ENCODE measurements around the gene FAXC.

FAXC gene

DNA sequence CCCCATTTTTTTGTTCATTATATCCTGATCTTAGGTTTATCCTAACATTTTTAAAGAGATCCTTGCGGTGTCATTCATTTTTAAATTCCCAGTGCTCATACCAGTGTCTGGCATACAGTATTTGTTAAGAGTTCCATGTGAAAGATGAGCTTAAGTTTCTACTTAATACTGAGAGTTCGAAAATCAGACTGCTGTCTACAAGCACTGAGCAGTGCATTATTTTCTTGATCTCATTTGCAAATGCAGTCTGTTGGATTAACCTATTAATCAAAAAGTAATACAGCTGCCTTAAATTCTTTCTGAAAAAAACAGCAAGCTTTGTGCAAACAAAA, 43.9 kb upstream of the FAXC start:
- peak overlapping the region; percentile 76 for H3K9ac ChIP-seq (ENCODE audit: low read depth, low read length)
- ATAC-seq (ENCODE audit: insufficient read depth, low read depth), result peak; percentile 36

DNA sequence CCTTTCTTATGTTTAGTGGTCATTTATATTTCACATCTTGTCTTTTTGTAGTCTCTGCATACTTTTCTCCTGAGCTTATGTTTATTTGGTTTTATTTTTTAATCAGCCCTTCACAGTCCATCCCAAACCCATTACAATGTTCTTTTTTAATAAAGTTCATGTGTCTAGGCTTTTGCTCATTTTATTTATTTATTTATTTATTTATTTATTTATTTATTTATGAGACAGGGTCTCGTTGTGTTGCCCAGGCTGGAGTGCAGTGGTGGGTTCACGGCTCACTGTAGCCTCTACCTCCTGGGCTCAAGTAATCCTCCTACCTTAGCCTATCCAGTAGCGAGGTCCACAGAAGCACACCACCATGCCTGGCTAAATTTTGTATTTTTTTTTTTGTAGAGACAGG, 41.4 kb upstream of the FAXC start:
- peaks cover 24% of the 10 kb centered on the region for H3K79me2 ChIP-seq (ENCODE audit: insufficient read depth, low read length)
- no peak overlapping the region for H3K27ac ChIP-seq (ENCODE audit: low read length)
- H2AFZ ChIP-seq (ENCODE audit: low read depth, low read length), result no peak overlapping the region
- TF ChIP-seq, protein P1, sequence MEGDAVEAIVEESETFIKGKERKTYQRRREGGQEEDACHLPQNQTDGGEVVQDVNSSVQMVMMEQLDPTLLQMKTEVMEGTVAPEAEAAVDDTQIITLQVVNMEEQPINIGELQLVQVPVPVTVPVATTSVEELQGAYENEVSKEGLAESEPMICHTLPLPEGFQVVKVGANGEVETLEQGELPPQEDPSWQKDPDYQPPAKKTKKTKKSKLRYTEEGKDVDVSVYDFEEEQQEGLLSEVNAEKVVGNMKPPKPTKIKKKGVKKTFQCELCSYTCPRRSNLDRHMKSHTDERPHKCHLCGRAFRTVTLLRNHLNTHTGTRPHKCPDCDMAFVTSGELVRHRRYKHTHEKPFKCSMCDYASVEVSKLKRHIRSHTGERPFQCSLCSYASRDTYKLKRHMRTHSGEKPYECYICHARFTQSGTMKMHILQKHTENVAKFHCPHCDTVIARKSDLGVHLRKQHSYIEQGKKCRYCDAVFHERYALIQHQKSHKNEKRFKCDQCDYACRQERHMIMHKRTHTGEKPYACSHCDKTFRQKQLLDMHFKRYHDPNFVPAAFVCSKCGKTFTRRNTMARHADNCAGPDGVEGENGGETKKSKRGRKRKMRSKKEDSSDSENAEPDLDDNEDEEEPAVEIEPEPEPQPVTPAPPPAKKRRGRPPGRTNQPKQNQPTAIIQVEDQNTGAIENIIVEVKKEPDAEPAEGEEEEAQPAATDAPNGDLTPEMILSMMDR (IDR thresholded peaks at IDR 0.05; ENCODE audit: borderline replicate concordance, extremely low read depth, low read length, poor library complexity, severe bottlenecking), result no peak
- TF ChIP-seq EZH2 (IDR thresholded peaks at IDR 0.05; ENCODE audit: borderline replicate concordance, low read depth, low read length, severe bottlenecking), result no peak
- no peak overlapping the region for H3K4me2 ChIP-seq (ENCODE audit: insufficient read depth, low read length)
- no peak overlapping the region for H3K4me3 ChIP-seq (ENCODE audit: low read depth in 1 of 2, low read length in 2 of 2)
- no peaks in the 10 kb centered on the region for H4K20me1 ChIP-seq (ENCODE audit: insufficient read depth, low read length)
- H3K36me3 ChIP-seq (ENCODE audit: insufficient read depth, low read length), result no peaks in the 10 kb centered on the region
- no peak overlapping the region for H3K9ac ChIP-seq (ENCODE audit: low read depth, low read length)
- DNase-seq, result no peak
- ATAC-seq (ENCODE audit: insufficient read depth, low read depth), result no peak
- no peaks in the 10 kb centered on the region for H3K9me3 ChIP-seq (ENCODE audit: insufficient read depth, low read length, severe bottlenecking)
- peaks cover 21% of the 10 kb centered on the region for H3K4me1 ChIP-seq (ENCODE audit: insufficient read depth, low read length)
- H3K27me3 ChIP-seq (ENCODE audit: insufficient read depth, low read length, poor library complexity), result no peaks in the 10 kb centered on the region

More for the DNA sequence above, 43.9 kb upstream of the FAXC start:
- no peaks in the 10 kb centered on the region for H3K9me3 ChIP-seq (ENCODE audit: insufficient read depth, low read length, severe bottlenecking)
- peak overlapping the region; percentile 76 for H3K4me2 ChIP-seq (ENCODE audit: insufficient read depth, low read length)
- no peak for DNase-seq
- peaks cover 13% of the 10 kb centered on the region; the same call in 1 of the 2 replicates for H3K36me3 ChIP-seq (ENCODE audit: insufficient read depth, low read length)
- TF ChIP-seq EZH2 (IDR thresholded peaks at IDR 0.05; ENCODE audit: borderline replicate concordance, low read depth, low read length, severe bottlenecking), result no peak
- TF ChIP-seq, protein P1 (IDR thresholded peaks at IDR 0.05; ENCODE audit: borderline replicate concordance, extremely low read depth, low read length, poor library complexity, severe bottlenecking), result no peak
- H3K27me3 ChIP-seq (ENCODE audit: insufficient read depth, low read length, poor library complexity), result no peaks in the 10 kb centered on the region
- H2AFZ ChIP-seq (ENCODE audit: low read depth, low read length), result peak overlapping the region; percentile 92
- H3K4me3 ChIP-seq (ENCODE audit: low read depth in 1 of 2, low read length in 2 of 2), result peak overlapping the region; percentile 59 to 87
- no peaks in the 10 kb centered on the region for H4K20me1 ChIP-seq (ENCODE audit: insufficient read depth, low read length)
- peaks cover 17% of the 10 kb centered on the region for H3K79me2 ChIP-seq (ENCODE audit: insufficient read depth, low read length)
- H3K4me1 ChIP-seq (ENCODE audit: insufficient read depth, low read length), result peaks cover 21% of the 10 kb centered on the region
- H3K27ac ChIP-seq (ENCODE audit: low read length), result peak overlapping the region; percentile 88

DNA sequence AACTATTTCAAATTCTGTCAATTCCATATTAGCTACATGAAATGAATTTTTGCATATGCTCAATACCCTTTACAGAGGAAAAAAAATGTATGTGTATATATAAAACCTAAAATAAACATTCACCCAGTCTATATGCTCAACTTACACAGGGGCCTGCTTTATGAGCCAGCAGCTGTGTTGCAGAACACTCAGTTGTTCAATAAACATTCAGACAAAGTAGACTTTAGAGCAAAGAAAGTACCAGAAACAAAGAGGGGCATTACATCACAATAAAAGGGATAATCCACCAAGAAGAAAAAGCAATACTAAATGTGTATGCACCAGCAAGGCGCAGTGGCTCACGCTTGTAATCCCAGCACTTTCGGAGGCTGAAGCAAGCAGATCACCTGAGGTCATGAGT, 35.0 kb upstream of the FAXC start:
- Histone ChIP-seq H3K4me3 (ENCODE audit: low read depth in 1 of 2, low read length in 2 of 2) (no peak overlapping the region), H3K79me2 (ENCODE audit: insufficient read depth, low read length) (peaks cover 10% of the 10 kb centered on the region; the same call in 1 of the 2 replicates), H4K20me1 (ENCODE audit: insufficient read depth, low read length) (no peaks in the 10 kb centered on the region)

More for the DNA sequence above, 35.0 kb upstream of the FAXC start:
- H3K27ac ChIP-seq (ENCODE audit: low read length), result no peak overlapping the region
- no peak for TF ChIP-seq EZH2 (IDR thresholded peaks at IDR 0.05; ENCODE audit: borderline replicate concordance, low read depth, low read length, severe bottlenecking)
- TF ChIP-seq, protein P1 (IDR thresholded peaks at IDR 0.05; ENCODE audit: borderline replicate concordance, extremely low read depth, low read length, poor library complexity, severe bottlenecking), result no peak
- no peak overlapping the region for H3K4me2 ChIP-seq (ENCODE audit: insufficient read depth, low read length)
- ATAC-seq (ENCODE audit: insufficient read depth, low read depth) (no peak), DNase-seq (no peak)
- H3K36me3 ChIP-seq (ENCODE audit: insufficient read depth, low read length), result peaks cover 3% of the 10 kb centered on the region; the same call in 1 of the 2 replicates
- no peak overlapping the region for H2AFZ ChIP-seq (ENCODE audit: low read depth, low read length)
- H3K4me1 ChIP-seq (ENCODE audit: insufficient read depth, low read length), result no peaks in the 10 kb centered on the region
- no peak overlapping the region for H3K9ac ChIP-seq (ENCODE audit: low read depth, low read length)
- no peaks in the 10 kb centered on the region for H3K9me3 ChIP-seq (ENCODE audit: insufficient read depth, low read length, severe bottlenecking)
- no peaks in the 10 kb centered on the region for H3K27me3 ChIP-seq (ENCODE audit: insufficient read depth, low read length, poor library complexity)

All from DND-41 (cell line).